ENCODE data around the gene WFDC5.

GRCh38 chr20:45156713-45157112 is 41.7 kb upstream of the WFDC5 start:
- no peak for TF ChIP-seq CTCF (IDR thresholded peaks at IDR 0.05)
- no peak for TF ChIP-seq POLR2A (IDR thresholded peaks at IDR 0.05)

Measured in lower leg skin (tissue), 3 donors.